Ectodermal cell (in vitro differentiated cells): ENCODE data around the gene CREB5.
"Not testable (repeated sequence)": the region's sequence is repeated elsewhere in the genome, so short reads cannot be mapped to it uniquely, and the experiment has no call there.

Experiments
- H3K27ac ChIP-seq: 2 replicates; pipeline ENCODE4 v1.7.0; 2013; ENCODE audit warnings: mild to moderate bottlenecking, low read depth, low read length; ENCODE audit not compliant: insufficient read depth, poor library complexity, severe bottlenecking
- H3K27me3 ChIP-seq: 2 replicates; pipeline ENCODE4 v1.7.0; 2013; ENCODE audit warnings: mild to moderate bottlenecking, low read length; ENCODE audit not compliant: insufficient read depth, control insufficient read depth, poor library complexity, severe bottlenecking
- H3K36me3 ChIP-seq: one replicate; pipeline ENCODE4 v1.7.0; 2013; ENCODE audit warnings: low read length; ENCODE audit not compliant: control insufficient read depth, insufficient read depth
- H3K4me1 ChIP-seq: one replicate; pipeline ENCODE4 v1.7.0; 2013; ENCODE audit warnings: low read length; ENCODE audit not compliant: control insufficient read depth, insufficient read depth
- H3K4me3 ChIP-seq: 2 replicates; pipeline ENCODE4 v1.7.0; 2013; ENCODE audit warnings: low read depth, low read length, control low read depth; ENCODE audit not compliant: insufficient read depth
- H3K9me3 ChIP-seq: 2 replicates; pipeline ENCODE4 v1.7.0; 2013; ENCODE audit warnings: mild to moderate bottlenecking, low read length, moderate library complexity; ENCODE audit not compliant: control insufficient read depth
- WGBS, 2 experiments: methylation state at CpG; one replicate each; pipeline ENCODE4 v1.1.7; 2013; ENCODE audit warnings: missing lambda C conversion rate in 2 of 2; 5-methylcytosine and 5-hydroxymethylcytosine counted together

Gene CREB5

GRCh38 chr7:28818996-28819395, 406.7 kb downstream of the CREB5 start:
- WGBS, 2 experiments = 88 to 89% methylated on average over 5 of the region's 5 CpGs
- H3K27ac ChIP-seq = no peak overlapping the region

GRCh38 chr7:28823582-28823981, 411.3 kb downstream of the CREB5 start:
- Histone ChIP-seq H3K27me3 (no peaks in the 10 kb centered on the region), H3K9me3 (no peaks in the 10 kb centered on the region), H3K36me3 (no peaks in the 10 kb centered on the region), H3K27ac (no peak overlapping the region), H3K4me1 (peaks cover 6% of the 10 kb centered on the region), H3K4me3 (no peak overlapping the region)
- 57 to 63% methylated on average over 3 of the region's 3 CpGs for WGBS, 2 experiments

More at GRCh38 chr7:28818996-28819395, 406.7 kb downstream of the CREB5 start:
- Histone ChIP-seq H3K27me3 (no peaks in the 10 kb centered on the region), H3K4me1 (peaks cover 4% of the 10 kb centered on the region), H3K9me3 (no peaks in the 10 kb centered on the region), H3K36me3 (no peaks in the 10 kb centered on the region), H3K4me3 (no peak overlapping the region)

GRCh38 chr7:28825817-28826448, 413.6 kb downstream of the CREB5 start:
- not testable (repeated sequence) for H3K27ac ChIP-seq, H3K4me1 ChIP-seq, H3K36me3 ChIP-seq, H3K27me3 ChIP-seq, H3K9me3 ChIP-seq, H3K4me3 ChIP-seq
- 92 to 95% methylated on average over 8 of the region's 8 CpGs for WGBS, 2 experiments

GRCh38 chr7:28830846-28831245, 418.5 kb downstream of the CREB5 start:
- no peaks in the 10 kb centered on the region for H3K9me3 ChIP-seq
- no peaks in the 10 kb centered on the region for H3K4me1 ChIP-seq
- H3K36me3 ChIP-seq = no peaks in the 10 kb centered on the region
- no peaks in the 10 kb centered on the region for H3K27me3 ChIP-seq
- 86 to 95% methylated on average over 1 of the region's 1 CpG for WGBS, 2 experiments
- no peak overlapping the region for H3K4me3 ChIP-seq
- no peak overlapping the region for H3K27ac ChIP-seq

GRCh38 chr7:28832669-28833068, 420.4 kb downstream of the CREB5 start:
- Histone ChIP-seq H3K4me1 (no peaks in the 10 kb centered on the region), H3K27ac (no peak overlapping the region), H3K9me3 (no peaks in the 10 kb centered on the region), H3K27me3 (no peaks in the 10 kb centered on the region), H3K36me3 (no peaks in the 10 kb centered on the region), H3K4me3 (no peak overlapping the region)
- WGBS, 2 experiments = 94 to 95% methylated on average over 3 of the region's 3 CpGs

- H3K27ac ChIP-seq = no peak overlapping the region
- H3K27me3 ChIP-seq = no peaks in the 10 kb centered on the region
- no peaks in the 10 kb centered on the region for H3K36me3 ChIP-seq
- H3K4me1 ChIP-seq = no peaks in the 10 kb centered on the region
- H3K4me3 ChIP-seq = no peak overlapping the region
- H3K9me3 ChIP-seq = no peaks in the 10 kb centered on the region
These were observed 423.5 kb downstream of the CREB5 start for GRCh38 chr7:28835800-28836199.

GRCh38 chr7:28836716-28837115, 424.4 kb downstream of the CREB5 start:
- Histone ChIP-seq H3K27me3 (no peaks in the 10 kb centered on the region), H3K9me3 (no peaks in the 10 kb centered on the region), H3K4me3 (no peak overlapping the region), H3K4me1 (no peaks in the 10 kb centered on the region), H3K36me3 (no peaks in the 10 kb centered on the region), H3K27ac (no peak overlapping the region)
- WGBS, 2 experiments = 88 to 90% methylated on average over 3 of the region's 3 CpGs

- no peaks in the 10 kb centered on the region for H3K4me1 ChIP-seq
- no peaks in the 10 kb centered on the region for H3K27me3 ChIP-seq
- no peak overlapping the region for H3K27ac ChIP-seq
- H3K4me3 ChIP-seq = no peak overlapping the region
- H3K36me3 ChIP-seq = no peaks in the 10 kb centered on the region
- WGBS, 2 experiments = 100% methylated on average over 1 of the region's 1 CpG
- no peaks in the 10 kb centered on the region for H3K9me3 ChIP-seq
These were observed 424.9 kb downstream of the CREB5 start for GRCh38 chr7:28837216-28837615.

- H3K4me3 ChIP-seq = no peak overlapping the region
- no peaks in the 10 kb centered on the region for H3K36me3 ChIP-seq
- H3K27me3 ChIP-seq = no peaks in the 10 kb centered on the region
- WGBS, 2 experiments = 92 to 93% methylated on average over 3 of the region's 3 CpGs
- no peaks in the 10 kb centered on the region for H3K4me1 ChIP-seq
- no peak overlapping the region for H3K27ac ChIP-seq
- H3K9me3 ChIP-seq = no peaks in the 10 kb centered on the region
These were observed 428.3 kb downstream of the CREB5 start for GRCh38 chr7:28840592-28840995.

- Histone ChIP-seq H3K4me3 (no peak overlapping the region), H3K9me3 (no peaks in the 10 kb centered on the region), H3K36me3 (no peaks in the 10 kb centered on the region), H3K4me1 (no peaks in the 10 kb centered on the region), H3K27me3 (no peaks in the 10 kb centered on the region), H3K27ac (no peak overlapping the region)
These were observed 429.4 kb downstream of the CREB5 start for GRCh38 chr7:28841766-28842165.

GRCh38 chr7:28842769-28843295, 430.5 kb downstream of the CREB5 start:
- 83 to 92% methylated on average over 1 of the region's 1 CpG for WGBS, 2 experiments

More at GRCh38 chr7:28842769-28843295, 430.5 kb downstream of the CREB5 start:
- Histone ChIP-seq H3K27me3 (no peaks in the 10 kb centered on the region), H3K4me3 (no peak overlapping the region), H3K9me3 (no peaks in the 10 kb centered on the region), H3K36me3 (no peaks in the 10 kb centered on the region), H3K4me1 (no peaks in the 10 kb centered on the region), H3K27ac (no peak overlapping the region)
